ENCODE measurements around the gene LARP4B.

LARP4B gene

DNA sequence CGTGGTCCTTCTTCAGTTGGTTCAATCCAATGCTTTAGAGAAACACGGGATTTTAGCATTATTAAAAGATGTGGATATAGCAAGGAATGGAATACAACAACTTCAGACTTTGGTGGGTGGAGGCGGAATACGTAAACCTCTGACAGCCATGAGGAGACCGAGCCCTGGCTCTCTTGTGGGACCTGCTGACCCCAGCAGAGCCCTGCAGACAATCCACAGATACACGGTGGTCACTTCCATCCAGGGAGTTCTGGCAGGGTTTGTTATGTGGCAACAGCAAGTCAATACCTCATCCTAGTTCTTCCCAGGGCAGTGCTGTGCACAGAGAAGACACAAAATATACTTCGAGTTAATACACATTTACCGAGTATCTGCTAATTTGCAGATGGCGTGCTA, 123.5 kb downstream of the LARP4B start:
- DNase-seq (ENCODE audit: low read depth): no peak
- H3K4me3 ChIP-seq (ENCODE audit: control insufficient read depth, low read depth, low read length): no peak overlapping the region
- TF ChIP-seq, protein P1, sequence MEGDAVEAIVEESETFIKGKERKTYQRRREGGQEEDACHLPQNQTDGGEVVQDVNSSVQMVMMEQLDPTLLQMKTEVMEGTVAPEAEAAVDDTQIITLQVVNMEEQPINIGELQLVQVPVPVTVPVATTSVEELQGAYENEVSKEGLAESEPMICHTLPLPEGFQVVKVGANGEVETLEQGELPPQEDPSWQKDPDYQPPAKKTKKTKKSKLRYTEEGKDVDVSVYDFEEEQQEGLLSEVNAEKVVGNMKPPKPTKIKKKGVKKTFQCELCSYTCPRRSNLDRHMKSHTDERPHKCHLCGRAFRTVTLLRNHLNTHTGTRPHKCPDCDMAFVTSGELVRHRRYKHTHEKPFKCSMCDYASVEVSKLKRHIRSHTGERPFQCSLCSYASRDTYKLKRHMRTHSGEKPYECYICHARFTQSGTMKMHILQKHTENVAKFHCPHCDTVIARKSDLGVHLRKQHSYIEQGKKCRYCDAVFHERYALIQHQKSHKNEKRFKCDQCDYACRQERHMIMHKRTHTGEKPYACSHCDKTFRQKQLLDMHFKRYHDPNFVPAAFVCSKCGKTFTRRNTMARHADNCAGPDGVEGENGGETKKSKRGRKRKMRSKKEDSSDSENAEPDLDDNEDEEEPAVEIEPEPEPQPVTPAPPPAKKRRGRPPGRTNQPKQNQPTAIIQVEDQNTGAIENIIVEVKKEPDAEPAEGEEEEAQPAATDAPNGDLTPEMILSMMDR (IDR thresholded peaks at IDR 0.05; ENCODE audit: control insufficient read depth, insufficient read depth, low read depth, low read length, missing control alignments): no peak

DNA sequence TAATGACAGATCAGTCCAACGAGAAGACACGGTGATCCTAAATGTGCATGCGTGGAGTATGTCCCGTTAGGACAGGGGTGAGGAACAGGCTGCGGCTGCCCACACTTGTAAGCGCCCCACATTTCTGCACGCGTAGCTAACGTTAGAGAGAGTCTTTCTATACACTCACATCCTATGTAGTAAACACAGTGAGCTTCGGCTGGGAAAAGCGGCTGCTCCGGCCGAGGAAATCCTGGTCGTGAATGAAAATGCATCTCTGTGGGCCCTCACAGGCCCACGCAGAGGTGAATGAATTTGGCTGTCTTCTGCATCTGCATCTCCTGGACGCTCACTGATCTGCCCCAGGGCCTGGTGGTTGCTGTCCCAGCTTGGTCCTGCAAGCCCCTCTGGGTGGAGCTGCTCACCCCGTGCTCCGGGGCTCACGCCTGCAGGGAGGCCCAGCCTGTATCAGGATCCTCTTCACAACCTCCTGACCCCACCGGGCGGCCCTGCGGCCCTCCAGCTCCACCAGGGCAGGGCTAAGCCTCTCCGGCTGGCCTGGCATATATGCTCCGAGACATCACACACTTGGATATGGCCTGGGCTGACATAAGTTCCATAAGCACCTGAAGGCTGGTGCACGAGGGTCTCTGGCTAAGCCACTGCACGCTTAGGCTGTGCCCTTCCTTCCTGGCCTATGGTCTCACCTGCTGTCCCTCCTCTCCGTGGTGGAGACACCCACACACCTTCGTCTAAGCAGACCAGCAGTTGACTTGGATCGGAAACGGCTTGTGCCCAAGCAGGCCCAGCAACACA, 124.1 kb downstream of the LARP4B start:
- TF ChIP-seq, protein P1 (IDR thresholded peaks at IDR 0.05; ENCODE audit: control insufficient read depth, insufficient read depth, low read depth, low read length, missing control alignments): no peak
- DNase-seq (ENCODE audit: low read depth): no peak

DNA sequence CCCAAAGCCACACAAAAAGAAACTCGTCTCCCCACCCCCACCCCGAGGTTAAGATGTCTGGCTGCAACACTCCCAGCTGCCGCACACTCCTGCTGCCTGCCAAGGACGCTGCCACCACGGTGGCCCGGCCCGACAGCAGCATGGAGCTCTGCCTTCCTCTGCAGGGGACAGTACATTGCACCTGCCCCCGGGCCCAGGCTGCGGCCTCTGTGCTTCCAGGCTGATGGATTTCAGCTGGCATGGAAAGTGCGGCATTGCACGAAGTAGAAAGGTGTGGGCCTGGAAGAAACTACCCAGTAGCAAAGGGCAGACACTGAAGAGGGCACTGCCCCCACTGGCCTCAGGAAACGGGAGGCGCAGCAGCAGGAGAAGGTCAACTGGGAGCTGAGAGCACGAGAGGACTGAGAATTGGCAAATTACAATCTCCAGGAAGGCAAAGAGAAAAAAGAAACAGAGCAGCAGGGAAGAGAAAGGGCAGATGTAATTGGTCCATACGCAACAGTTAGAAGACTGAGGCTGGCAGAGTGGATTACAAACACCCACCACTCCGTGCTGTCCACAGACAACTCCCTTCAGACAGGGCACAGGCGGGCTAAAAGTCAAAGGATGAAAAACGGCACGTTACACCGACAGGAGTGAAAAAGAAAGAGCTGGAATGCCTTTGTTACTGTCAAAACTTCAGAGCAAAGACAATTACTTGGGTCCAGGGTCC, 124.9 kb downstream of the LARP4B start:
- DNase-seq (ENCODE audit: low read depth): no peak
- TF ChIP-seq, protein P1 (IDR thresholded peaks at IDR 0.05; ENCODE audit: control insufficient read depth, insufficient read depth, low read depth, low read length, missing control alignments): no peak
- H3K4me3 ChIP-seq (ENCODE audit: control insufficient read depth, low read depth, low read length): no peak overlapping the region

More for the DNA sequence above, 124.1 kb downstream of the LARP4B start:
- H3K4me3 ChIP-seq (ENCODE audit: control insufficient read depth, low read depth, low read length): no peak overlapping the region

DNA sequence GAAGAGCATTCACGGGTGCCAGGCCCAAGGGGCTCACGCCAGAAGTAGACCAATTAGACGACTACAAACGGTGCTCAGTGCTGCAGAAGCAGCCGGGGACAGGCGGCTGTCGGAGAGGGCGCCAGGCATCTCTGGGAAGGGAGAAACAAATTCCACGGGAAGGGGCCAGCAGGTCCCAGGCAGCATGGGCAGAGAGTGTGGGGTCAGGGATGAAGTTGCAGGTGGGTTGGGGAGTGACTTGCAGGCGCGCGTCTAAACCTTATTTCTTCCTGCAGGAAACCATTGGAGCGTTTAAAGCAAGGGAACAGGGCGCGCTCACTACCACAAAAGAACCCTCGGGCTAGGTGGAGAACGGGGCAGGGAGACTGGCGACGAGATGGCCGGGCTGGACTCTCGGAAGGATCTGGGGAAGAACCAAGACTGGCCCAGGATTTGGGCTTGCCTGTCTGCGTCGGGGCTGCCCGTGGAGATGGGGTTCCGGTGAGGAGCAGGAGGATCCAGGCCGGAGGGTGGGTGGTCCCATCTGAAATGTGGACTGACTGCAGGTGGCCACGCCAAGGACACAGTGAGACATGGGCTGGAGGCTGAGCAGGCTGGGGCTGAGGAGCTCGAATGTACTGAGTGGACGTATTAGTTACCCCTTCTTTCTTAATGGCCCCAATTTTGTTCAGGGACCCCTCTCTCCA, 125.7 kb downstream of the LARP4B start:
- no peak for DNase-seq (ENCODE audit: low read depth)
- TF ChIP-seq, protein P1 (IDR thresholded peaks at IDR 0.05; ENCODE audit: control insufficient read depth, insufficient read depth, low read depth, low read length, missing control alignments): no peak
- H3K4me3 ChIP-seq (ENCODE audit: control insufficient read depth, low read depth, low read length): no peak overlapping the region

DNA sequence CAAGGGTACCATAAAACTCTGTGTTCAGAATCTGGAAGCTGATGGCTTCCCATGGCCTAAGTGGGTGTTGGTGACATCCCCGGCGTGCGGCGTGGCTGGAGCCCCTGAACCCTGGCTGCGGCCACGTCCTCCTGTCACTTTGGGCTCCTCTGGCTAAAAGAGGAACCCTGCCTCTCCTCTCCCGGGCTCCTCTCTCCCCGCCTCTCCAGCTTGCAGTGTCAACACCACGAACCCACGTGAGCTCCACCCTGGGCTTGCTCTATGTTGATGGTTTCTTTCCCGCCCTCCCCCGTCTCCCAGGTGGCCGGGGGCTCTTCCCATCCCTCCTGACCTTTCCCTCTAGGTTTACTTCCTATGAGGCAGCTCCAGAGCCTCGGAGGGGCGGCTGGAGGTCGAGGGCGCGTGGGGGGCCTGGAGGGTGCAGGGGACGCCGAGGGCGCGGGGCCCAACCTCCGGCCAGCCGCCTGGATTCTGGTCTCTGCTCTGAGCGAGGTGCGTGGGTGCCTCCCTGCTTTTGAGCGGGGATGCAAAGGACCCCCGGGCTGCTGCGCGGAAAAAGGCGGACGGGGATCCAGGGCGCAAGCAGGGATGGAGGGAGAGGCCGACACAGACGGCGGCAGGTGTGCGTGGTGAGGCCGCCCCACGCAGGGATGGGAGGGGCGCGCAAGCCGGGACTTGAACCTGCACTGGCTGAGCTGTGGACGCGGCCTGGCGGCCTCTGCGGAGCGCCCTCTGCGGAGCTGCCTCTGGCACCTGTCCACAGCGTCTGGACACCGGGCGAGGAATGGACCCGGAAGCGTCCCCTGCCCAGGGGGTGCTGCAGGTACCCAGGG, 126.5 kb downstream of the LARP4B start:
- TF ChIP-seq, protein P1 (IDR thresholded peaks at IDR 0.05; ENCODE audit: control insufficient read depth, insufficient read depth, low read depth, low read length, missing control alignments): no peak
- H3K4me3 ChIP-seq (ENCODE audit: control insufficient read depth, low read depth, low read length): no peak overlapping the region
- DNase-seq (ENCODE audit: low read depth): no peak

Data from AG09309 (cell line).